Measurements from ENCODE around the gene SERGEF.

SERGEF gene

GRCh38 chr11:17805873-17806272, 207.0 kb downstream of the SERGEF start:
- CTCF ChIA-PET = no interaction called here
- TF ChIP-seq CTCF (IDR thresholded peaks at IDR 0.05; ENCODE audit: insufficient read depth, low read length, missing control alignments) = no peak
- no peak overlapping the region for H3K4me3 ChIP-seq (ENCODE audit: low read depth, low read length)
- DNase-seq (ENCODE audit: low read depth, low spot score) = no peak
- POLR2A ChIA-PET = no interaction called here

GRCh38 chr11:17805043-17805442, 207.8 kb downstream of the SERGEF start:
- TF ChIP-seq CTCF (IDR thresholded peaks at IDR 0.05; ENCODE audit: insufficient read depth, low read length, missing control alignments) = no peak
- CTCF ChIA-PET = no interaction called here
- POLR2A ChIA-PET = no interaction called here

GRCh38 chr11:17803754-17804334, 209.0 kb downstream of the SERGEF start:
- no peak for TF ChIP-seq CTCF (IDR thresholded peaks at IDR 0.05; ENCODE audit: insufficient read depth, low read length, missing control alignments)

More at GRCh38 chr11:17805043-17805442, 207.8 kb downstream of the SERGEF start:
- H3K4me3 ChIP-seq (ENCODE audit: low read depth, low read length) = no peak overlapping the region
- DNase-seq (ENCODE audit: low read depth, low spot score) = no peak

GRCh38 chr11:17802491-17802890, 210.4 kb downstream of the SERGEF start:
- POLR2A ChIA-PET = no interaction called here
- no peak for TF ChIP-seq CTCF (IDR thresholded peaks at IDR 0.05; ENCODE audit: insufficient read depth, low read length, missing control alignments)
- no peak overlapping the region for H3K4me3 ChIP-seq (ENCODE audit: low read depth, low read length)
- no peak for DNase-seq (ENCODE audit: low read depth, low spot score)
- CTCF ChIA-PET = interaction anchor here (1.7 kb wide), 1 partner anchor 170 kb away, joined by 4 read pairs; no protein-coding TSS in a partner anchor

More at GRCh38 chr11:17803754-17804334, 209.0 kb downstream of the SERGEF start:
- ChIA-PET POLR2A (no interaction called here), CTCF (no interaction called here)
- no peak for DNase-seq (ENCODE audit: low read depth, low spot score)
- no peak overlapping the region for H3K4me3 ChIP-seq (ENCODE audit: low read depth, low read length)

- no peak for DNase-seq (ENCODE audit: low read depth, low spot score)
- no peak for TF ChIP-seq CTCF (IDR thresholded peaks at IDR 0.05; ENCODE audit: insufficient read depth, low read length, missing control alignments)
- POLR2A ChIA-PET = no interaction called here
- no peak overlapping the region for H3K4me3 ChIP-seq (ENCODE audit: low read depth, low read length)
- CTCF ChIA-PET = no interaction called here
Measured at GRCh38 chr11:17801166-17801565, 211.7 kb downstream of the SERGEF start.

- CTCF ChIA-PET = interaction anchor here (1.0 kb wide), 1 partner anchor 71 kb away, joined by 3 read pairs; no protein-coding TSS in a partner anchor
- no peak for DNase-seq (ENCODE audit: low read depth, low spot score)
- no peak overlapping the region for H3K4me3 ChIP-seq (ENCODE audit: low read depth, low read length)
- POLR2A ChIA-PET = no interaction called here
- TF ChIP-seq CTCF (IDR thresholded peaks at IDR 0.05; ENCODE audit: insufficient read depth, low read length, missing control alignments) = no peak
Measured at GRCh38 chr11:17799147-17799546, 213.7 kb downstream of the SERGEF start.

Data from AG04449 (cell line).